EH (cell line): ENCODE results near the gene PDCD4.

ENCODE experiments used
- DNase-seq: peaks from one replicate; pipeline ENCODE4 v3.0.0-alpha.2; 2015; ENCODE audit warnings: low read depth

The PDCD4 gene

DNA sequence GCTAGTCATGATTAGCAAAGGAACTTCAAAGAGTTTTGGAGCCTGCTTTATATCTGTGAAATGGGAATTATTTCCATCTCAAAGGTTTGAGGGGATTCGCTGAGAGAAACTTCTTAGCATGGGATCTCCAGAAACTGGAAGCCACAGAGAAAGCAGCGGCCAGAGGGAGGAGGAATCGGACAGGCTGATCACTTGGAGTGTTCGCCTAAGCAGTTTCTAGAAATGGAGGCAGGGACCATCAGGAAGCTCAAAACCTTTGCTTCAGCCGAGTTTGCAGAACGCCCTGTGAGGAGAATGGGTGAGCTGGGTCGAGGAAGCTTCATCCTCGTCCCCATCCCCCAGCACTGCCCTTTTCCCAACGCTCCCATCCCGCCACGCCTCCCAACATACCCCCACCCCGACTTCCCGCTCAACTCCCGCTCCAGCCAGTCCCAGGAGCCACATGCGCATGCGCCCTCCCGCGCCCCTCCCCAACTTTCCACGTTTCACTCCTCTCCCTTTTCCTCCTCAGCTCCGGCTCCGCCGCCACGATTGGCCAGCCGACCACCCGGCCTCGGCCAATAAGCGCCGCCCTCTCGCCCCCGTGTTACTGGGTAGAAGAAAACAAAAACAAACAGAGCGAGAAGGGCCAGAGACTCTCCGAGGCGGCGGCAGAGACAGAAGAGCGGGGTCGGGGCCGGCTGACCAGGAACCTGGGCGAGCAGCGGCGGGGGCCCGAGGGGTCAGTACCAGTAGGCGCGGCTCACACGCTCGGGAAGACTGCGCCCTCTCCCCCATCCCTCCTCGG is at the start of gene PDCD4:
PDCD4 (plus strand) TSS at position 631 of the 787 bp plus-strand sequence. CDS start 4,100 bp downstream, outside the sequence.
- peak; percentile 98 for DNase-seq

DNA sequence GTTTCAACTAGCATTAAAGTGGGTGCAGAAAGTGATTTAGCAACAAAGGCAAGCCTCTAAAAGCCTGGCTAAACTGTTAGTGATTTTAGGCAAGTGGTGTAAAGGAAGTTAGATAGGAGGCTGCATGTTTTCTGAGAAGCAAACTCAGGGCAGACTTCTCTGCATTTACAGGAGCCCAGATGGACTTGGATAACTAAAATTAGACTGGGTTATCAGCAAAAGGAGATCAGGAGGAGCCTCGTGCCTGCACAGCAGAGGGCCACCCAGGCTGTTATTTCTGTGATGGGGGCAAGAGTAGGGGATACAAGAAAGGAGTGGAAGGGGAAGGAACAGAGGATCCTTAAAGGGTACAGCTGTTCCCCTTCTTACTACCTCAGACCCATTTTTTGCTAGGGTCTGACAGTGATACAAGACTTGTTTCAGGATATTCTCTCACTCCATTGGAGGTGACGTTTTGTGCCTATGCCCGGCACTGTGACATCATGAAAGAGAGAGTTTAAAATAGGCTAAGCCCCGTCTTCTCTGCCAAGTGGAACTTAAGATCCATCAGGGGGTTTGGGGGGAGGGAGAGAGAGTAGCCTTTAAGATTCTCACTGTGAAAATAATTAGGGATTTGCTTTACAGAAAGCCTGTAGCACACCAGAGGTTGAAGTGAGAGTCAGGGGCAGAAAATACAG is 49.6 kb upstream of the PDCD4 start:
- DNase-seq = no peak

DNA sequence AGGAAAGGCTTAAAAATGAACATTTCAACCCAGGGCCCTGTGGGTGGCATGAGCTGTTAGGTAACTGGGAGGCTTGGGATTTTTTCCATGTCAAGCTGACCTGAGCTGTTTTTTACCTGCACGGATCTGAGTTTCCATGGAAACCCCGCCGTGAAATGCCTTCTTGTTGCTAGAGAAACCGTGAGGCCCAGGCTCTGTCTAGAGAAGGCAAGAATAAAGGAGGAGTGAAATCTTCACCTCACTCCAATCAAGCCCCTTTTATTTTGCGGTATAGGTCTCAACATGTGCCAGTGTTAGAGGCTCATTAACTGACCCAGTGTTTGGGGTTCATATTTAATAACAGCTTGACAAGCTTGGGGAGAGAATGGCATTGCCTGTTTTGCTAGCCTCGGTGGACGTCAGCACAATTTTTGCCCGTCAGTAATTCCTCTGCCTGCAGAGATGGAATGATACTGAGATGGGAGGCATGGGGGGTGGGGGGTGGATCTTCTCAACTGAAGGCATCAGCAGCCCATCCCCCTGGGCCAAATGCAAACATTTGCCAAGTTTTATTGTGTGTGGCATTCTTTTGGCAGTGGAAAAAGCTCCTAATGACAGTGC is 48.9 kb upstream of the PDCD4 start:
- no peak for DNase-seq

DNA sequence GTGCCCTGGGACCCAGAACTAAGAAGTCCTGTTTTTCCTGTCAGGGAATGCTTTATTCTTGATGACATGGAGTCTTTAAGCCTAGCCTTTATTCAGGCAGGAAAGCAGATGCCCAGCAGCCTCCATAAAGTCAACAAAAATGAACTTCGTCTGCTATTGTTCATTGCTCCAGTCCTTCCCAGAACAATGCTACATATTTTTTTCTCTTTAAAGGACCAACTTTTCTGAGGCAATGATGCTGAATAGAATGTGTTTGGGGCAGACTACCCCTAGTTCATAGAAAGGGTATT is 47.6 kb upstream of the PDCD4 start:
- DNase-seq = no peak

DNA sequence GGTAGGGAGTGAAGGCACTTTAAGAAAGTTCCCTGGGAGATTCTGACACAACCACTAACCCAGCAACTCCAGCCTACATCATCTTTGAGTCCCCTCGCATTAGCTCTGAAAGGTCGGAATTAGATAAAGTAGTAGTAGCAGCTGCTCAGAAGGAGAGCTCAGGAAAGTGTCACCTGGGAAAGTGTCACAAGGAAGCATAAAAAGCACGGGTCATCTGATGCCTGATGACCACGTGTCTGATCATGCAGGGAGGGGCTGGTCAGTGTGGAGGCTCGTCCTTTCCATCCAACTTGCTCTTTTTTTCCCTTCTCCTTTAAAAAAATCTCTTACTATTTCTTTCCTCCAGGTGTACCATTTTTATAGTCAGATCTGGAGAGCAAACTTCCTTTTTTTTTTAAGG is 47.1 kb upstream of the PDCD4 start:
- no peak for DNase-seq

DNA sequence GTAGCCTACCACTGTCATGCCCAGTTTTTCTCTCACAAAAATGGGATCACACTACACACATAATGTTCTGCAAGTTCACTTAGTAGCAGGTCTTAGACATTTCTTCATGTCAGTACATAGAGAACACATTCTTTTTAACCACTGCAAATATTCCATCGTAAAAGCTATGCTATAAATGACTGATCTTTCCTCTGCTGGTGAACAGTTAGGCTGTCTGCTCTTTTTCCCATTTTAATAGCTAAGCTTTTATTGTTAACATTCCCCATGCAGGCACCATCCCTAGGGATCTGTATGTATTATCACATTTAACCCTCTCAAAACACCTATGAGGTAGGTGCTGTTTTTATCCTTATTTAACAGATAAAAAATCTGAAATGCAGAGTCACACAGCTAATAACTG is 46.2 kb upstream of the PDCD4 start:
- no peak for DNase-seq

DNA sequence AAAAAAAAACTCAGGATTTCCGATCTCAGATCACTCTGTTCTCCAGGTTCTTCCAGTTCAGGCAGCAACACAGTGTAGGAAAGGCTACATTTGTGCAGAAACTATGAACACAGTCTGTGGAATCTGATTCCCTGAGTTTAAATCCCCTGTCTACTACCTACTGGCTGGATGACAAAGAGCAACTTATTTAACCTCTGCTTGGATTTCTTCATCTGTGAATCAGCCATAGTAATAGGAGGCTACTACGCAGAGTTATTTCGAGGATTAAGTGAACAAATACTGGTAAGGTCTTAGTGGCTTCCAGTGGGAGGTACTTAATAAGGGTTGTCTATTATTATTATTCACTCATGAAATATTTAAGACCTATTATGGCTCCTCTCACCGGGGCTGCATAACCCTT is 44.3 kb upstream of the PDCD4 start:
- peak; percentile 20 for DNase-seq

DNA sequence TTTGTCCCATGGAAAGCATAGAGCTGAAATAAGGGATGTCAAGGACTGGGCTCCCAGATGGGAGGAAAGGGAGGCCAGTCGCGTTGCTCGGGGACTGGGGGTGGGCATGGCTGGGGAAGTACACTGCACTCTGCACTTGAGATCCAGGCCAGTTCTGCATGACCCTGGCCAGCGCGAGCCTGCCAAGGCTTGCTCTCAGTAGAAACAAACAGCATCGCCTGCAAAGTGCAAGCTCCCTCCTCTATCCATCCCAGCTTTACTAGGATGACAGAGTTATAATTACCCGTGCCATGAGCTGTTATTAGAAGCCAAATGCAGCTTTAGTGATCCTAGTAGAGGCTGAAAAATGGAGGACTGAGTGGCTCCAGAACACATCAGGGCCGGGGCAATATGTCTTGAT is 43.9 kb upstream of the PDCD4 start:
- no peak for DNase-seq

DNA sequence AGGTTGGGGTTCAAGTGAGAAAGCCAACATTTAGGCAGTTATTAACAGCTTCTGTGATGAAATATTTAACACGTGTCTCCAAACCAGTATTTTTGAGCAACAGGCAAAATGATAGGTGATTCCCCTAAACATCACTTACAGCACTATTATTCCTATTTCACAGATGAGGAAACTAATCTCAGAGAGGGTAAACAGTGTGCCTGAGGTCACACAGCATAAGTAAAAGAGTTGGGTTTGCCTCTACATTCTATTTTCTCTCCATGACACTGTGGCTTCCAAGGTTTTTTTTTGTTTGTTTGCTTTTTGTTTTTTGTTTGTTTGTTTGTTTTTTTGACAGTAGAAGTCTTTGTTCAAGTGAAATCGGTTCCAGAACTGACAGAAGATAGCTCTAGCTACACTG is 43.2 kb upstream of the PDCD4 start:
- no peak for DNase-seq

DNA sequence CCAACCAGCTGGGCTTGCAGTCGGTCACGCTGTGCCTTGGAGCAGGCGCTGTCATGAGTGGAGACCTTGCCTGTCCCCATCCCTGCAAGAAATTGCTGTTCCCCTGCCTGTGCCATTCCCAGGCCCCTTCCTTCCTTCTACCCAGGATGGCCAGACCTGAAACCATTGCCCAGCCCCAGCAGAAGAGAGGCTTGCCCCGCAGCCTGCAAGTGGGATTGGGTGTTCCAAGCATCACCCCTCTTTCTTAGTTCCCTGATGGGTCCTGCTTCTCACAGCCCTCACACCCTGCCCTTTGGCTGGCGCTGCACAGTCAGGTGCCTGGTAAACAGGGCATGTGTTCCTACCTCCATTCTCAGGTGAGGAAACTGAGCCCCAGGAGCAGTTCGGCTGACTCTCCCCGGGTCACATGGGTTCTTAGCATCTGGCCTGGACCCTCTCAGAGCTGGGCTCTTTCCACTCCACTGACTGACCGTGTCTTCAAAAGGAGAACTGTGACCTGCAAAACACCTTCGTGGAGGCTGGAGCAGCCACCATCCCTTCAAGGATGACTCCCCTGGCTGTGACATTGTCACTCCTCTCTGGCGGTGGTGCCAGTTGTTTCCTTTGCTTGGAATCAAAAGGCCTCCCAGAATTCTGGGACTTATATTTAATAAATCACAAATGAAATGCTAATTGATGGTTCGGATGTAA is 41.9 kb upstream of the PDCD4 start:
- no peak for DNase-seq

DNA sequence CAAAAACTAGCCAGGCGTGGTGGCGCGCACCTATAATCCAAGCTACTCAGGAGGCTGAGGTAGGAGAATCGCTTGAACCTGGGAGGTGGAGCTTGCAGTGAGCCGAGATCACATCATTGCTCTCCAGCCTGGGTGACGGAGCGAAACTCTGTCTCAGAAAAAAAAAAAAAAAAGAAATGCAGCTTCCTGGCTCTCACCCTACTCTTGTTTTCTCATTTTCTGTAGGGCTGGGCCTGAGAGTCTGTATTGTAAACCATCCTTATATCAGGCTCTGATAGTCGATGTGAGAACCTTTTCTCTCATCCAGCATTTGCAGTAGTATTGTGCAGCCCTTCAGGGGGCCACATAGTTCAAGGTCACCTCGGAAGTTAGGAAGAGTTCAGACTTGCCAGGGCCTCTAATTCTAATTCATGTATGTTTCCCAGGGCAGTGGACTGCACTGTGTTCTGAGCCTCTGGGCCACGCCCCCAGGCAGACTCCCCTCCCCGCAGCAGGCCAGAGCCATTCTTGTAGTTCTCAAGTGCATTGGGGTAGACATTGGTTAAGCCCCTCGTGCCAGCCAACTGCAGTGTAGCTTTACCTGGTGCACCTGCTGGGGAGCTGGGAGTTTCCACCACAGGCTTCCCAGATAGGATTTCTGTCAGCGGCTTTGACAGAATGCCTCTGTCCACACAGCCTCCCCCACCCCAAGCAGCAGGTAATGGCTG is 38.3 kb upstream of the PDCD4 start:
- DNase-seq = no peak

DNA sequence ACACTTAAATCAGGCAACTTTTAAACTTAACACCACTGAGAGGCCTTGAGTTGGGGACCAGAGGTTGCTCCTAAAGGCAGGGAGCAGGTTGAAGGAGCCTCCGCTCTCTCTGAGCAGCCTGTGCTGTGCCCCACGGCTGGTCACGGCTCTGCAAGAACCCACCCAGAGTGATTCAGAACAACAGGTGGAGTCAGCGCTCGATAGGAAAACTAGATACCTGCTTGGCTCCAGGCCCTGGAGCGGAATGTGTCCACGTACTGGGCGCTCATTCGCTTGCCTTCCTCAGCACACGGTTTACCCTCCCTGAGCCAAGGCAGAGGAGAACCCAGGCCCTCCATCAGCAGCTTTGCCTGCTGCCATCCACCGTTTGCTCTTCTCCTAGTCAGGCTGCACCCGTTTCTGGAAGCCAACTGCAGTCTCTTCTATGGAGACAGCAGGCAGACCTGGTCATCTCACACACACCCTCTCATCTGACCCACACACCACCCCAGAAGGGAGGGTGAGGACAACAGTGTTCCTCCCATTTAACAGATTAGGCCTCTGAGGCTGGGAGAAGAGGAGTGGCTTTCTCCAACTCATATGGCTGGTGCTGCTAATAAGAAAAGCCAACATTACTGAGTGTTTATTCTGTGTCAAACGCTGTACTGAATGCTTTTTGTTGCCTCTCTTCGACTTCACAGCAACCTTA is 37.6 kb upstream of the PDCD4 start:
- no peak for DNase-seq

DNA sequence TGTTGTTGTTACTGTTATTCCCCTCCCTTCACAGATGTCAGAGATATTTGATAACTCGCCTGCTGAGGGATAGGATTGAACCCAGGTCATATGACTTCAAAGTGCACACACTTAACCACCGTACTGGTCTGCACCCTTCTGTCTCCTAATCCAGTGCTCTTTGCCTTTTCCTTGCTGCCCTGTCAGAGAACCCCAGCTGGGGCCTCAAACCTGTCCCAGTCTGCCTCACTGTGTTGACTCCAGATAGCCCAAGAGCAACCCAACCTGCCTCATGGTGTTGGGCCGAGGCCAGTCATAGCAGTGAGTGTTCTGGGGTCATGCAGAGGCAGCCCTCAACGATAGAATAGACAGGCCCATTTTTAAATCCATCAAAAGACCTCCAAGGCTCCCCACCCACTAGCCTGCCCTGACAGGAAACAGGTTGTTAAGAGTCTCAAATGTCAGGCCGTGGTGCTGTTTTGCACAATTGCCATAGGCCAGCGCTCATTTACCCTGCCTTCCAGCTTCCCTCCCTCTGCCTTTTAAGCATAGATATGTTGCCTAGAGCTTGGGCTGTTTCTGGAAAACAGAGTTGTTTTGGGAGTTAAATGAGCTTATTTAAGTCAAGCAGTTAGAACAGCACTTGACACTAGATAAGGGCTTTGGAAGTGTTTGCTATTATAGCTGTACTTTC is 37.0 kb upstream of the PDCD4 start:
- no peak for DNase-seq

DNA sequence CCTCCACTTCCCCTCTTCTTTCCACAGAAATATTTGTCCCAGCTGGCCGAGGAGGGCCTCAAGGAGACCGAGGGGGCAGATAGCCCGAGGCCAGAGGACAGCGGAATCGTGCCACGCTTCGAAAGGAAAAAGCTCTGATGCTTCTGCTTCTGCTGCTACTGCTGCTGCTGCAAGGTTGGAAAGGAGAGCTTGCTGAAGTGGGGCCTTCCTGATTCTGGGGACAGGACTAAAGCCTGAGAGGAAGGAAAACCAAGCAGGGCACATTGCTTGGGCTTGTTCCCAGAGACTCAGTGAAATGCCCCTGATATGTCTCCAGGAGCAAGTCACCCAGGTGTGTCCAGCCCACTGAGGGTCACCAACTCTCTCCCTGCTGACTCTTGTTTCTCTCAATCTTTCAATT is 35.9 kb upstream of the PDCD4 start:
- DNase-seq = no peak

DNA sequence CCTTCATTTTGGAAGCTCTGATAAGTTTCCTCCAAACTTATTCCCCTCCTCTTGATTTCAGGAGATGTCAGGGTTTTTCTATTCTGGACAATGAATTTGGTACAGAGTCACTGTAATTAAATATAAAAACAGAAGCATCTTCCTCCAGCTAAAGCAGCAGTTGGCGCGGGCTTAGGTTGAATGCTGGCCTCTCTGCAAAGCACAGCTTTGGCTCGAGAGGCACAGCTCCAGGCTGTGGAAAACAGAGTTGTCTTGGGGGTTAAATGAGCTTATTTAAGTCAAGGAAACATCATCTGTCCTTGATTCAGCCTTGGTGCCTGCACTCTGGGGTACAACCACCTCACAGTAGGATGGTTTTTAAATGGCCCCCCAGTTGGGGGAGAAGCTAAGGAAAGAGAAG is 35.0 kb upstream of the PDCD4 start:
- no peak for DNase-seq

DNA sequence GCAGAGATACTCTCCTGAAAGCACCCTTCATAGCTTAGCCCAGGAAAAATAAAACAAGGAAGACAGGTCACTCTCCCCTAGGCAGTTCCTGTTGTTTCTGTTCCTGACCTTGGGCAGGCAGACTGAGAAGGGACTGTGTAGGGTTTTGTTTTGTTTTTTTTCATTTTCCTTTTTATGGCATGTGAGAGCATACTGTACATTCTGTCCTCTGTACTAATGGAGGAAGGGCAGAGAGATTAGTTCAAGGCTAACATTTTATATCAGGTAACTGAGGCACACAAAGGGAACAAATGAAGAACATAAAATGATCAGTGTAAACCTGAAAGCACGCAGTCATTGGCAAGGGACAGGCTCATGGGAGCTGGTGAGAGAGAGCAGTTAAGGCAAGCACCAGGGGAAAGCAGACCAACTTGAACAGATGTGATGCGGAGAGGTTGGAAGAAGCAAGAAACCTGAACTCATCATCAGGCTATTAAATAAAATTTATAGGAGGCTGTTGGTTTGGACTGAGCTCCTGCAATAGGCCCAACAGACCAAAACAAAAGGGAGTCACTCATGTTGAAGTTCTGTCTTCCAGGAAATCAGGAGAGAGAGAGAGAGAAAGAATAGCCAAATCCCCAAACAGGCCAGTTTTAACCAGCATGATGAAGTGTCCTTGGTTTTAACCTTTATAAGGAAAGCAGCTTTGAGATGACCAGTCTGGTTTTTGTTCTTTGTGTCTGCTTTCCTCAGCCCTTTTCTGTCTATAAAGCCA is 34.1 kb upstream of the PDCD4 start:
- no peak for DNase-seq

DNA sequence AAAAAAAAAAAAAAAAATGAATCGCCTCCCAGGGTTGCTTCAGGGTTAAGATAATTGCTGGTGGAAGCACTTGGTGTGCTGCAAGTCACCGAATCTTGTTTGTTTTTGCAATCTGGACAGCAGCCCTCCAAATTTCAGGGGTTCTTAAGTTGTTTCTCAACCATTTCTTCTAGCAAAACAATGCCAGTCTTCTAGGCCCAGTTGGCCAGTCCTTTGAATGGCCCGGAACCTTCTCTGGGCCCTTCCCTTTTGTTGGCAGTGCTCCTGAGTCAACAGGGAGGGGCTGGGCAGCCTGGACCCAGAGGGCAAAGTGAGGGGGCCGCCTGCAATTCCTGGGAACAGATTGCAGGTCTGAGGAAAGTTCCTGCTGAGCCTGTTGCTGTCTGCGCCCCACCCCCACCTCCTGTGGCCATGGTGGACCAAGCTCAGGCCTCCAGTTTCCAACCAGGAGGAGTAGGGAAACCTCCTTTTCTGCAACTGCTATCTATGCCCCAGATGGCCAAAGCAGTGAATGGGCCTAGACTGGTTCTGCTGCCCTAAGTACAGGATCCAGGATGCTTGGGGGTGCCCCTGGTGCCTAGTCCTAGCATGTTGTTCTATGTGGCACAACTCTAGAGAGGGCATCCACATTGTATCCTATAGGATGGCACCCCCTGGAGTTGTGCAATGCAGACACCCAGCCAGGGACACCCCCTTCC is 31.4 kb upstream of the PDCD4 start:
- DNase-seq = no peak

DNA sequence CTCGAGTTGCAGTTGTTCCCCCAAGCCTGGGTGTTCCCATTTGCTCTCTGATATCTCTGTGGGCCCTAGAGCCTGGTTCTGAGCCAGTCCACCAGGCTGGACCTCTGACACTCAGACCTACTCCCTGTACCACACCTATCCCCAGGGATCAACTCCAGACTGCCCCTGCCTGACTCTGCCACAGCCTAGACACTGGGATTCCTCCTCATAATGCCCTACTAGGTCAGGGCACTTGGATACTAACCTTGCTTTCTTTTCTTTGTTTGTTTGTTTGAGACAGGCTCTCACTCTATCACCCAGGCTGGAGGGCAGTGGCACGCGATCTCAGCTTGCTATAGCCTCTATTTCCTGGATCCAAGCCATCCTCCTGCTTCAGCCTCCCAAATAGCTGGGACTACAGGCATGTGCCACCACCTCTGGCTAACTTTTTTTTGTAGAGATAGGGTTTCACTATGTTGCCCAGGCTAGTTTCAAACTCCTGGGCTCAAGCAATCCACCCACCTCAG is 30.8 kb upstream of the PDCD4 start:
- DNase-seq = no peak

DNA sequence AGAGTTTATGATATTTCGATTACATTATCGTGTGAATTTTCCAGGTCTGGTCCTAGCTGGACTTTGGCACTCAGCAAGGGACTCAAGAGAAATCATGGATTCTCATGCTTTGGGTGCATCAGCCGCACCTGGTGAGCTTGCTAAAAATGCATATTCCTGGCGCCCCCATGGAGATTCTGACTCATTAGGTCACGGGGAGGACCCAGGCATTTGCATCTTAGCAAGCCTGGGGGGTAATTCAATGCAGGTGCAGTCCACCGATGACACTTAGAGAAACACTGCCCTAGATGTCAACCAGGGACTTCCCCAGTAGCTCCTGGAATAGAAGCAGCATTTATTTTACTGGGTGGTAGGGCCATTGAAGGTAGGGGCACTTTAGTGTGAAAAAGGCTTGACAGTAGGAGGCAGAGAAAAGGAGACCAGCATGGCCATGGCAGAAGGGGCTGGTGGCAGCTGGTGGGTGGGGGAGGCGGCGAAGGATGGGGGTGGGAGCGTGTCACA is 29.9 kb upstream of the PDCD4 start:
- DNase-seq = no peak
